Measurements from ENCODE around the gene RNF133.

The RNF133 gene, protein sequence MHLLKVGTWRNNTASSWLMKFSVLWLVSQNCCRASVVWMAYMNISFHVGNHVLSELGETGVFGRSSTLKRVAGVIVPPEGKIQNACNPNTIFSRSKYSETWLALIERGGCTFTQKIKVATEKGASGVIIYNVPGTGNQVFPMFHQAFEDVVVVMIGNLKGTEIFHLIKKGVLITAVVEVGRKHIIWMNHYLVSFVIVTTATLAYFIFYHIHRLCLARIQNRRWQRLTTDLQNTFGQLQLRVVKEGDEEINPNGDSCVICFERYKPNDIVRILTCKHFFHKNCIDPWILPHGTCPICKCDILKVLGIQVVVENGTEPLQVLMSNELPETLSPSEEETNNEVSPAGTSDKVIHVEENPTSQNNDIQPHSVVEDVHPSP

GRCh38 chr7:122699017-122699416 is at the start of gene RNF133:
Gene RNF133, minus strand, starts transcription at chr7:122699117. Its CDS starts 199 bp downstream, at chr7:122698918.
- no peak for DNase-seq

DNA sequence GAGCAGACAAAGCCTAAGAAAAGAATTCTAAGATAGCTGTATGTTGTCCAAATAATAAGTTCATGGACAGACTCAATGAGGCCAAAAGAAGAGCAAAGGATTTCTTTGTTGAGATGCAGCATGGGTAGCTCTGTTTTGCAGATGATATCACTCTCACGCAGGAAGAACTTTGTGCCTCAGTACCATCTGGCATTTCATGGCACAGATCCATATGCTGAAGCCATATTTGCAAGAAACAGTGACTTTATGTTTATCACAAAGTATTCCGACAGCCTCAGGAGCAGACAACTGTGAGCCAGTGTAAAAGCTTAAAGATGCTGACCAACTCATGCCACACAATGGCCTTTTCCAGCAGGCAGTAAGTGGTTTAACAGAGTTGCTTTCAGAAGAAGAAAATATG is 49.3 kb upstream of the RNF133 start:
- no peak for DNase-seq

- DNase-seq = no peak
Measured at GRCh38 chr7:122746948-122747347, 48.0 kb upstream of the RNF133 start.

GRCh38 chr7:122743211-122743610 is 44.3 kb upstream of the RNF133 start:
- no peak for DNase-seq

DNA sequence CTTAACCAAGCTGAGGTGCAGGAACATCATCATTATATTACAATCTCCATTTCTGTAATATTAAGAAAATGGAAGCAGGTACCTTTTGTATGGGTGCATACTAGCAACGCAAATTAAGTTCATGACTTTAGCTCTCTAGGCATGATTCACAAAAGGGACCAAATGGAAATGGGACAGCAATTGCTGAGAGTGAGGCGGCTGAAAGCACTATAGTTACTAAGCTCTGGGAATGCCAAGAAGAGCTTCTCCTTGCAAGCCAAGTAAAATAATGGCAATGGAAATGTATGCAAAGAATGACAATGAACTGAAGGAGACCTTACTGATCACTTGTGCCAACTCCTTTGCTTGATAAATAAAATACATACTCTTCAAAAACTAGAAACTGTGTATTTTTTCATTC is 40.0 kb upstream of the RNF133 start:
- no peak for DNase-seq

DNA sequence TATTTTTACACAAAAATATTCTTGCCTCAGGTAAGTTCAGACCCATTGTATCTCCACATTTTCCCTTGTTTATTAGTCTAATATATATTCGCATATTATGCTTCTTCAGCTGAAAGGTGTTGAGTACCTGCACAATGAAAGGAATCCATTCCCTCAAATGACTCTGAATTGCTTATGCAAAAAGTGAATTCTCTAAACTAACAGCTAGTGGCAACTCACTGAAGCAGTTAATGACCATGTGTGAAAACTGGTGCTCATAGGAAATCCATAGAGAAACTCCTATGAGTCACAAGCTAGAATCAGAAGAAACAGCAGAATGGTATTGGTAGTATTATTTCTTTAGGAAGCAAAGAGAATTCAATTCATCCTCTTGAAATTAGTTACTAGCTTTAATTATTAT is 37.3 kb upstream of the RNF133 start:
- DNase-seq = no peak

DNA sequence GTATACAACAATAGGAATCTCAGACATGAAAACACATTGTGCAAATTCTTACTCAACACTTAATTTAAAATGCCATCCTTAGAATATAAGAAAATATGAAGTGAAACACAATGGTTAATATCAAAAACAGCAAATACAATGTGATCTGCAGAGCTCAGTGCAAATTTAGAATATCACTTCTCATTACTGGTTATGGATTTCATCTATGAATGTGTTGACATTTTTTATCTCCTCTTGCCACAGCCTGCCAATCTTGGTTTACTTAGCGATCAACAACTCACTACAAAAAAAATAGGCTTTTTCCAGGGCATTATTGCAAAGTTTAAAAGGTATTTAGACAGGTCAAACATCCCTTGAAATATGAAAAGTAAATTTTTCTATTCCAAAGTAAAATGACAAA is 28.8 kb upstream of the RNF133 start:
- no peak for DNase-seq

GRCh38 chr7:122727354-122727753 is 28.4 kb upstream of the RNF133 start:
- no peak for DNase-seq

DNA sequence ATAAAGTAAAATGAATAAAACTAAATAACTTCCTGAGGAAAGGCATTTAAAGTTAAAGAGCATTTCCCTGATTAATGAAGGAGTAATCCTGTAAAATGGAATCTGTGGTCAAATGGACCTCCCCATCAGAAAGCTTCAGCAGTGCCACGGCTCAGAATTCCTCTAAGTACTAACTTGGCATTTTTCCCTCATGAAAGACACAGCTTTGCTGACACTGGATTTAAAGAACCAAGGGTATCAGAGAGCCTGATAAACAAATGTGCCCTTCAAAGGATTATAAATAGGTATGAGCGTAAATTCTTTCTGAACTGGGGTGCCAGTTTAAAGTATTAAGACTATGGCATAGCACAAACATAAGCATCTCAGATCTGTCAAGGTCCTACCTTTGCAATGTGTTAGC is 28.0 kb upstream of the RNF133 start:
- DNase-seq = no peak

DNA sequence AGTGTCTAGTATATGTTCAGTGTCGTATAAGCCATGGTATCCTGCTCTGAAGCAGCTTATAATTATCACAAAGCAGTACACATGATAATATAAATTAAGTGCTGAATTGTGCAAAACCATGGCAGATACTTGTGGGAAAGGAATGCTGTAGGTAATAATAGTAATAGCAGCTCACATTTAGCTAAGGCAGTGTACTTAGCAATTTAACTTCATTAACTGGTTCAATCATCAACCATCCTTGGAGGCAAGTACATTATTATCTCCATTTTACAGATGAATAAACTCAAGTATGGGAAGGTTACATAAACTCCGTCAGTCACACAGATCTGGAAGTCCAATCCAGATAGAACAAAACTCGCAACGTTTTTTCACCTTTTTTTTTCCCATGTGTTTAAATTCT is 25.4 kb upstream of the RNF133 start:
- DNase-seq = no peak

DNA sequence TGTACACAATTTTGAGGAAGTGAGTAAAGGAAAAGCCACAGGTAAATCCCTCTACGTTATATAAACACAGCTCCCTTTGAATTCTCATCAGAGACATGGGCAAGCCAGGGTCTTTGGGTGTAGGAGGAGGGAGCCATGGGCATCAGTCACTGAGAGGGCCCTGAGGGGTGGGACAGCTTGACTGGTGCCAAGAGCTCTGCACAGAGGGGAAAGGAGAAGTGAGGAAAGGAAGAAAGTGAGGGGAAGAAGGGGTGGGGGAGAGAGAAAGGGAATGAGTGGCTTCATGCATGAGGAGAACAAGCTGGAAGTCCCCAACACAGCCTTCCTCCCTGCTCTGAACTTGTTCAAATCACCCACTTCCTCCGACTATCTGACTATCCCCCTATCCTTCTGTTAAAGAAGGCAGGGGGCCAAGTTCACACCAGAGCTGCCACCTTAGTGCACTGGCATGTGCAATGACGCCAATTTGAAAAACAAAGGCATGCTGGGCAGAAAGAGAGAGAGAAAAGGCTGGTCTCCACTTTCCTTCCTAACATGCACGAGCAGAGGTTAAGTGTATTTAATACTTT is 20.2 kb upstream of the RNF133 start:
- DNase-seq = no peak

- no peak for DNase-seq
Measured at GRCh38 chr7:122717356-122718089, 18.6 kb upstream of the RNF133 start.

DNA sequence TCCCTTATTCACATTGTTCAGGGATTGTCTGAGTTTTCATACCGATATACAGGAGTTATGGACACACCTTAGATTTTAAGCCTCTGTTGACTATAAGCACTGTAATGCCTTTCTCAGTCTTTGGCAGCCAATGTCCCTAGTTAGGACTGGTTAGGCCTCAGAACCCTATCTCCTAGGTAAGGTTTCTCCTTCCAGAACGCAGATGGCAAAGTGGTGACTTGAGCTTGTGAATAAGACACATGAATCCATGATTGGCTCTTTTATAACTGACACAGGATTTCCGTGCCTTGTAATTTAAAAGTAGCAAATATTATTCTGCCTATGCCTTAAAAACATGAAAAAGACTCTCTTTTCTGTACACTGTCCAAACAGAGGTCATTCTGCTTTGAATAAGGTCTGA is 16.3 kb upstream of the RNF133 start:
- DNase-seq = no peak

- no peak for DNase-seq
Measured at GRCh38 chr7:122710916-122711315, 12.0 kb upstream of the RNF133 start.

GRCh38 chr7:122709930-122710646 is 11.2 kb upstream of the RNF133 start:
- DNase-seq = no peak

GRCh38 chr7:122706836-122707235 is 7.9 kb upstream of the RNF133 start:
- DNase-seq = no peak

DNA sequence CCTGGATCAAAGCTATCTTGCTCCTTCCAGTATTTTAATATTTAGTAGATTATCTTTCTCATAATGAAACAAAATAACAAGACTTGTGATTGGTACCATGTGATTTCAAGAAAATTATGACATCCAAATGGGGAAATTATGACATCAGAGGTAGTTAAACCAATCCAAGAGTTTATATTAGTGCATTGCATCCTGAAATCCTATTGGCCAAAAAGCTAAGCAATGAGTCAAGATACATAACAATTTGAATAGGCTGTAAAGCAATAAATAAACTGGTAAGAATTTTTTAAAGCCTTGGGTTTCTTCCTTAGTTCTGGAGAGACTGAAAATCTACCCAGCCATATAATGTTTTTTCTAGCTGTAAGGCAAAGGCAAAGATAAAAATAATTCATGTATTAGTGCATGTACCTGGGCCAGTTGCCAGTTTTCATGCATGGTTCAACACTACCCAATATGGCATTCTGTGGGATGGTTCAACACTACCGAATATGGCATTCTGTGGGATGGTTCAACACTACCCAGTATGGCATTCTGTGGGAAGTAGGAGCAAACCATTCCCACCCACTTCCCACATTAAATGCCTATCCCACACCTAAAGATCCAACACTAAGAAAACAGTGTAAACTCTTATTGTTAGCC is 4.1 kb upstream of the RNF133 start, which contains the start of gene RNF148:
Gene RNF148, minus strand, starts transcription at position 51 of the 639 bp plus-strand sequence. CDS start 172 bp downstream, outside the sequence.
- DNase-seq = no peak

DNA sequence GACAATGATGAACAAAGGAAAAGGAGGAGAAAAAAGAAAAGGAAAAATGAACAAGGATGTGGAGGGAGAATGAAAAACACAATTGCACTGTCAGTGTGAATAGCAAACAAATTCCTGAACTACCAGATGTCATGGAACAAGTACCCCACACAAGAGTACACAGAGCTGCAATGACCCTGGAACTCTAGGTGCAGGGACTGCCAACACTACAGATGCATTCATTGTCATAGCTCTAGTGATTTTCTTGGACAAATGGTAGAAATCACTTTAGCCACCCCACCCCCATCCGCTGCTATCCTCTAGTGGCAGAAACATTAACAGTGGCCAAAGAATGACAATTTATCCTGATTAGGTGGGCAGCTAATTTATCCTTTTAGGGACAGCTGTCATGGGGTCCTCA is 3.1 kb downstream of the RNF133 start:
- DNase-seq = no peak

DNA sequence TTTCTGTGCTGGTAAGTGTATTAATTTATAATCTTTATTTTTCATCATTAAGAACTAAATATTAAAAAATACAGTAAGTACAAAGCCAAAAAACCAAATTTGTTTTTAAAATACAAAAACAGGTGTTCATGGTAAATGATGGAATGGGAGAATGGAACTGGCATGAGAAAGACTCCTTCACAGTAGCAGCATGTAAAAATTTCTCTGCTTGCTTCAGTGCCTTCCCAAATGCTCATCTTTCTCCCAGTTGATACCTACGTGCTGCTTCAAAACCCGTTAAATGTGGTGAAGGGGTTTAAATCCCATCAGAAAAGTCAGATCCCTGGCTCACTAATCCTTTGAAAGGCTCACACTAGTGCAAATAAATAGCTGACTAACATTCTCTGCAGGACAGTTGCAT is 4.2 kb downstream of the RNF133 start:
- no peak for DNase-seq

DNA sequence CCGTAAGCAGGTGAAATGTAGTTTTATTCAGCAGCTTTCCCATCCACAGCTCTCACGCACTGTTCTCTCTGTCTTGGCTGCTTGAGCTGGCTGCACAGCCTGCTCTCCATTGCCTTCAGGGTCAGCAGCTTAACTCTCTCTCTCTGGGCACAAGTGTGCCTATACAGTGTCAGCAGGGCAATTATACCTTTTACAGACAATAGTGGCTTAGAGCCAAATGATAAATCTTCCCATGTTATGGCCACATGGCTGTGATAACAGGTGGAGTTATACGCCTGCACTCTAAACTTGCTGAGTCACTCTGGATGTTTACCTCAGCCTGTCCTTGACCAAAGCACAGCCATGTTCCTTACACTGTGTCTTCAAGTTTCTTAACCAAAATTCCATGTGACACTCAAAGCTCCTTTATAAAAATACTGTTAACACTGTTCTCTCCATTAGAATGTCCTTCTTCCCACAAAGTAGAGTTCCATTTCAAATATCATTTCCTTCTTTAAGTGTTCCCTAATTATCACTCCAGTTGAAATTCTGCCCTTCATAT is 6.1 kb downstream of the RNF133 start:
- DNase-seq = no peak

DNA sequence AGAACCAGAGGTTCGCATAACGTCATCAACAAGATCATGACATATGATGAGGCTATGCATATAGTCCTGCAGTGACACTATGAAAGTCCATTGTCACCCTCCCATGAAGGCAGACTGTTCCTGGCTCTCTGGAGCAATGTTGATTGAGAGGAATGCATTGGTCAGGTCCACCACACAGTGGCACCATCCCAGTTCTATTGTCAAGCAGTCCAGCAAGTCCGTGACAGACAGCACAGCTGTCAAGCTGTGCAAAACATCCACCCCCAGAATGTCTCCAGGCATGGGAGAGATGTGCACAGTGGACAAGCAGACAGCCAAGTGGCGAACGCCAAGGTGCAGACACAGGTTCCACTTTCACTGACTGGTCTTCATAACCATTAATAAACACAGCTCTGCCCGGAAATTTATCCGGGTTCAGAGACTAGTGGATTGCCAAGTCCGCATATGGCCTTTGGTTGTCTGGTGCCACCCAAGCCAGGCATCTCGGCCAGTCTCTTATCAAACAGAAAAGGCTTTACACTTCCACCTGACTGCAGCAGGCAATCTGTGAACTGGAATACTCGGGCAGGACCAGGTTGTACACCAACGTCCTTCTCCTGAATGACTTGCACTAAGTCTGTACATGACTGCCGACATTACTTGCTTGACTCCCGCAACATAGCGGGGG is 7.2 kb downstream of the RNF133 start:
- DNase-seq = no peak
